ENCODE results near the gene ZBTB4. TPM values are rescaled to one million over a fixed set of nuclear protein-coding genes. Genes with fewer than 3 reads are reported as not detected.

Gene ZBTB4
- total RNA-seq, 1 experiment from 2014 or later: 14.4 TPM

DNA sequence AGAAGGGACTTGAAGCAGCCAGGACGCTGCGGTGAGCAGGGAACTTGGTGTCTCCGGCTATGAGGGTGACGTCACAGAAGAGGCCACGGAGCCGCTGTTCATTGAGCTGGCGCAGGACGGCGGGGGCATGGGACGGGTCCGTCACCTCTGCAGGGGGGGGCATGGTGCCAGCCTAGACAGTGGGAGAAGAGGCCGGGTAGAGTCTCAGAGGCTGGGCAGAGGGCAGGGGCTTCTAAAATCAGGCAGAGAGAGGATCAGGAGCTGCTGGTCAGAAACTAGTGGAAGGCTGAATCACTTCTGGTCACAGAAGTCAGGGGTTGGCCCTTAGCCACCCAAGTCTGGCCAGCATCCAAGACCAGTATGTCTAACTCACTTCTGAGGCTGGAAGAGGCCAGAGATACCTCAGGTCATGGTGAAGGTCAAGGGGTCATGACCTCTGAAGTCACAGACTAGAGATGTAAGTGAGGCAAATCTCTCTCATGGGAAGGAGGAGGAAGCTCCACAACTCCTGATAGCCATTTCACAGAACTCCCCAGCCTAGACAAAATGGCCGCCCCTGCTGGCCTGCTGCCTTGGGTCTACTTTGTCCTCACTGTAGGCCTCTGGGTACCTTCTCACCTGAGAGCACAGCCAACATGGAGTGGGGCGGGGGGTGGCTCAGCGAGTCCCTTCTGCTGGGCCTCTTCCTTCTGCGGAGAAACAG lies 12.6 kb downstream of the ZBTB4 start:
- H3K36me3 Mint-ChIP-seq (ENCODE audit: insufficient read depth in 1 of 3, low read depth in 3 of 3): peaks cover 2 to 18% (median 17%) of the 10 kb centered on the region in 3 experiments; a peak in 5 of 7 replicates
- H4K5ac ChIP-seq (ENCODE audit: insufficient read length, low read depth, low read length): no peak overlapping the region
- peaks cover 0 to 2% of the 10 kb centered on the region in 2 experiments for H3K4me1 Mint-ChIP-seq
- H2BK120ac ChIP-seq (ENCODE audit: low read depth, low read length, poor library complexity, severe bottlenecking): no peak overlapping the region
- H3K27ac ChIP-seq (ENCODE audit: insufficient read length, low read depth, low read length): no peak overlapping the region
- no peak overlapping the region for H3K4ac ChIP-seq (ENCODE audit: low read depth, low read length)
- no peak overlapping the region for H3K23ac ChIP-seq (ENCODE audit: insufficient read length, low read depth, low read length)
- H2BK5ac ChIP-seq (ENCODE audit: insufficient read length, low read length): no peak overlapping the region
- no peak overlapping the region for H2BK15ac ChIP-seq (ENCODE audit: low read depth, low read length)
- WGBS (ENCODE audit: extremely low coverage, insufficient read length, low lambda C conversion rate): no CpG with 5 or more reads among the region's 16 CpGs
- H2BK12ac ChIP-seq (ENCODE audit: insufficient read length, low read depth, low read length): no peak overlapping the region
- no peak overlapping the region; the same call in 1 of the 2 replicates for H3K14ac ChIP-seq (ENCODE audit: insufficient read depth, low read length)
- no peak overlapping the region for H4K91ac ChIP-seq (ENCODE audit: insufficient read length, low read depth, low read length)
- no peaks in the 10 kb centered on the region for H3K27me3 ChIP-seq (ENCODE audit: insufficient read depth, low read length)
- no peak for DNase-seq
- H3K79me1 ChIP-seq (ENCODE audit: insufficient read depth, low read depth, low read length, poor library complexity, severe bottlenecking): no peaks in the 10 kb centered on the region
- TF ChIP-seq, protein P1, sequence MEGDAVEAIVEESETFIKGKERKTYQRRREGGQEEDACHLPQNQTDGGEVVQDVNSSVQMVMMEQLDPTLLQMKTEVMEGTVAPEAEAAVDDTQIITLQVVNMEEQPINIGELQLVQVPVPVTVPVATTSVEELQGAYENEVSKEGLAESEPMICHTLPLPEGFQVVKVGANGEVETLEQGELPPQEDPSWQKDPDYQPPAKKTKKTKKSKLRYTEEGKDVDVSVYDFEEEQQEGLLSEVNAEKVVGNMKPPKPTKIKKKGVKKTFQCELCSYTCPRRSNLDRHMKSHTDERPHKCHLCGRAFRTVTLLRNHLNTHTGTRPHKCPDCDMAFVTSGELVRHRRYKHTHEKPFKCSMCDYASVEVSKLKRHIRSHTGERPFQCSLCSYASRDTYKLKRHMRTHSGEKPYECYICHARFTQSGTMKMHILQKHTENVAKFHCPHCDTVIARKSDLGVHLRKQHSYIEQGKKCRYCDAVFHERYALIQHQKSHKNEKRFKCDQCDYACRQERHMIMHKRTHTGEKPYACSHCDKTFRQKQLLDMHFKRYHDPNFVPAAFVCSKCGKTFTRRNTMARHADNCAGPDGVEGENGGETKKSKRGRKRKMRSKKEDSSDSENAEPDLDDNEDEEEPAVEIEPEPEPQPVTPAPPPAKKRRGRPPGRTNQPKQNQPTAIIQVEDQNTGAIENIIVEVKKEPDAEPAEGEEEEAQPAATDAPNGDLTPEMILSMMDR (conservative IDR thresholded peaks at IDR 0.05): no peak
- H4K20me1 ChIP-seq (ENCODE audit: control insufficient read depth, insufficient read depth, insufficient read length): peaks cover 2% of the 10 kb centered on the region
- H2AFZ ChIP-seq (ENCODE audit: low read length): no peak overlapping the region
- H3K9me3 ChIP-seq (ENCODE audit: control insufficient read depth, low read depth, low read length): no peaks in the 10 kb centered on the region
- no peak overlapping the region for H3K4me3 Mint-ChIP-seq
- no peak overlapping the region for H2BK20ac ChIP-seq (ENCODE audit: low read depth, low read length, poor library complexity, severe bottlenecking)
- no peaks in the 10 kb centered on the region for H3K23me2 ChIP-seq (ENCODE audit: insufficient read length, low read depth, low read length, poor library complexity, severe bottlenecking)
- H3K9me3 Mint-ChIP-seq: no peaks in the 10 kb centered on the region
- H3K4me2 ChIP-seq (ENCODE audit: insufficient read depth, insufficient read length, low read length): no peak overlapping the region
- H3T11ph ChIP-seq (ENCODE audit: low read length): no peak overlapping the region
- H3K56ac ChIP-seq (ENCODE audit: insufficient read length, low read depth, low read length): no peak overlapping the region
- no peak overlapping the region for H3K9ac ChIP-seq (ENCODE audit: extremely low read depth, insufficient read length, low read length)
- H3K79me2 ChIP-seq (ENCODE audit: insufficient read depth, low read length): no peaks in the 10 kb centered on the region
- peak overlapping the region in 2 of 3 experiments; percentile 44 to 91; a peak in 4 of 7 replicates for H3K27ac Mint-ChIP-seq
- H4K8ac ChIP-seq (replicated peaks; ENCODE audit: insufficient read length, low read depth, low read length): no peak overlapping the region
- H3K4me1 ChIP-seq (ENCODE audit: insufficient read depth, low read length): no peaks in the 10 kb centered on the region; the same call in 1 of the 2 replicates
- no peaks in the 10 kb centered on the region for H3K27me3 Mint-ChIP-seq (ENCODE audit: low read depth)
- no peak overlapping the region for H2AK5ac ChIP-seq (ENCODE audit: insufficient read length, low read length)
- no peak overlapping the region for H3K18ac ChIP-seq (ENCODE audit: insufficient read length, low read depth, low read length)
